Hepatocyte (in vitro differentiated cells): ENCODE data around the gene ITGB7. TPM values are rescaled to one million over a fixed set of nuclear protein-coding genes. Genes with fewer than 3 reads are reported as not detected.

Experiments
- DNase-seq: peaks from one replicate; pipeline ENCODE4 v3.0.0-alpha.2; 2016; ENCODE audit warnings: low spot score
- H2AFZ ChIP-seq: fragments of 200-600 bp; sonication (generic); 2 replicates; pipeline ENCODE4 v1.6.0; 2016; ENCODE audit warnings: antibody characterized with exemption, mild to moderate bottlenecking
- H3K27ac ChIP-seq: fragments of 200-600 bp; sonication (generic); 2 replicates; pipeline ENCODE4 v1.5.1; 2016; ENCODE audit warnings: mild to moderate bottlenecking
- H3K27me3 ChIP-seq: fragments of 200-600 bp; sonication (generic); 2 replicates; pipeline ENCODE4 v1.6.1; 2016
- H3K36me3 ChIP-seq: fragments of 200-600 bp; sonication (generic); replicated peaks from 2 replicates; pipeline ENCODE4 v1.5.1; 2016; ENCODE audit warnings: low read depth; ENCODE audit not compliant: insufficient read depth
- H3K4me1 ChIP-seq: fragments of 200-600 bp; sonication (generic); 2 replicates; pipeline ENCODE4 v1.5.1; 2016; ENCODE audit warnings: mild to moderate bottlenecking, moderate library complexity; ENCODE audit not compliant: insufficient read depth
- H3K4me2 ChIP-seq: fragments of 200-600 bp; sonication (generic); 2 replicates; pipeline ENCODE4 v1.6.0; 2016
- H3K4me3 ChIP-seq: fragments of 200-600 bp; sonication (generic); 2 replicates; pipeline ENCODE4 v1.5.1; 2016; ENCODE audit warnings: mild to moderate bottlenecking
- H3K79me2 ChIP-seq: fragments of 200-600 bp; sonication (generic); 2 replicates; pipeline ENCODE4 v1.6.0; 2017; ENCODE audit warnings: mild to moderate bottlenecking
- H3K9me2 ChIP-seq: fragments of 200-600 bp; sonication (generic); replicated peaks from 2 replicates; pipeline ENCODE4 v1.6.0; 2017; ENCODE audit warnings: mild to moderate bottlenecking; ENCODE audit not compliant: insufficient read depth
- H3K9me3 ChIP-seq: fragments of 200-600 bp; sonication (generic); 2 replicates; pipeline ENCODE4 v1.5.1; 2016; ENCODE audit warnings: low read depth, mild to moderate bottlenecking
- H4K20me1 ChIP-seq: fragments of 200-600 bp; sonication (generic); 2 replicates; pipeline ENCODE4 v1.6.0; 2016; ENCODE audit warnings: mild to moderate bottlenecking; ENCODE audit not compliant: insufficient read depth, poor library complexity, severe bottlenecking
- EZH2 ChIP-seq: fragments of 200-600 bp; sonication (generic); IDR thresholded peaks from 2 replicates; pipeline ENCODE4 v1.6.1; 2016; ENCODE audit warnings: antibody characterized with exemption, mild to moderate bottlenecking, borderline replicate concordance
- EZH2phosphoT487 ChIP-seq: fragments of 200-600 bp; sonication (generic); IDR thresholded peaks from one replicate; pipeline ENCODE4 v1.6.1; 2018; ENCODE audit warnings: antibody characterized with exemption, mild to moderate bottlenecking, low read depth, moderate library complexity; ENCODE audit not compliant: unreplicated experiment, severe bottlenecking
- WGBS: methylation state at CpG from one replicate; pipeline ENCODE4 v1.1.6; 2016; ENCODE audit warnings: low lambda C conversion rate; ENCODE audit errors: missing lambda C conversion rate; 5-methylcytosine and 5-hydroxymethylcytosine counted together
- polyA plus RNA-seq: library from polyadenylated mRNA; unstranded; fragments of >200 nt; fragmentation: Nextera tagmentation; extraction: Ambion mirVana; gene quantifications from 2 replicates; pipeline ENCODE4 v1.2.1, GENCODE V29; 2016
- total RNA-seq: library from RNA; depleted of rRNA; stranded (reverse); fragments of >200 nt; gene quantifications from 2 replicates; pipeline ENCODE4 v1.2.3, GENCODE V29; 2014
- TF ChIP-seq, protein P1 (sequence below): fragments of 200-600 bp; sonication (generic); IDR thresholded peaks from 2 replicates; pipeline ENCODE4 v1.5.1; 2016; ENCODE audit warnings: antibody characterized with exemption, mild to moderate bottlenecking; ENCODE audit not compliant: poor library complexity

Gene ITGB7
- total and polyA plus RNA-seq, 2 experiments from 2014 or later = 0.23 TPM; not detected in 1

DNA sequence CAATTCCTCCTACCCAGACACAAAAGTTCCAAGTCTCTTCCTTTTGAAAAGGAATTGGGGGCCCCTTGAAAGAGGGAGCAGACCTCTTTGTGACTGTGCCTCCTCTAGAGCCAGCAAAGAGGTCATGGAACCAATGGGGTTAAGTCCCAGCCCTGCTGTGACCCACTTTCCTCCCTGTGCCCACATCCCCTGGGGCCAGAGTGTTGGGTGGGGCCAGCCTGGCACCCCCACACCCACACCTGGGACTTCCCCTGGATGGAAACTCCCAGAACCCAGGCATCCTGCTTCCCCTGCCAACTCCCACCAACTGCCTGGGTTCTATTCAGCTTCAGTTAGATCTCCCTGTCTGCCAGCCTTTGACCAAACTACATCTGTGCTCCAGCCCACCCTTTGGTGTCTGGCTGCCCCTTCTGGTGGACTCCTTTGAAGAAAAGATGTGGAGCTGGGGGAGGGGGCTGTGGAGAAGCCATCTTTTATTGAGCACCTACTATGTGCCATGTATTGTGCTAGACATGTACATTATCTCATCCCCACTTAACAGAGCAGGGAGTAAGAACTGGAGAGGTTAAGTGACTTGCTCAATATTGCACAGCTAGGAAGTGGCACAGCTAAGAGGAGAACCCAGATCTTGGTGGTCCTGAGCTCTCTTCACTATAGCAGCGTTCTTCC is 29.5 kb upstream of the ITGB7 start:
- no peak overlapping the region for H3K4me3 ChIP-seq
- H2AFZ ChIP-seq = no peak overlapping the region
- H3K27me3 ChIP-seq = no peaks in the 10 kb centered on the region
- H3K9me2 ChIP-seq = no peaks in the 10 kb centered on the region
- TF ChIP-seq EZH2phosphoT487 (no peak), EZH2 (no peak)
- TF ChIP-seq, protein P1, sequence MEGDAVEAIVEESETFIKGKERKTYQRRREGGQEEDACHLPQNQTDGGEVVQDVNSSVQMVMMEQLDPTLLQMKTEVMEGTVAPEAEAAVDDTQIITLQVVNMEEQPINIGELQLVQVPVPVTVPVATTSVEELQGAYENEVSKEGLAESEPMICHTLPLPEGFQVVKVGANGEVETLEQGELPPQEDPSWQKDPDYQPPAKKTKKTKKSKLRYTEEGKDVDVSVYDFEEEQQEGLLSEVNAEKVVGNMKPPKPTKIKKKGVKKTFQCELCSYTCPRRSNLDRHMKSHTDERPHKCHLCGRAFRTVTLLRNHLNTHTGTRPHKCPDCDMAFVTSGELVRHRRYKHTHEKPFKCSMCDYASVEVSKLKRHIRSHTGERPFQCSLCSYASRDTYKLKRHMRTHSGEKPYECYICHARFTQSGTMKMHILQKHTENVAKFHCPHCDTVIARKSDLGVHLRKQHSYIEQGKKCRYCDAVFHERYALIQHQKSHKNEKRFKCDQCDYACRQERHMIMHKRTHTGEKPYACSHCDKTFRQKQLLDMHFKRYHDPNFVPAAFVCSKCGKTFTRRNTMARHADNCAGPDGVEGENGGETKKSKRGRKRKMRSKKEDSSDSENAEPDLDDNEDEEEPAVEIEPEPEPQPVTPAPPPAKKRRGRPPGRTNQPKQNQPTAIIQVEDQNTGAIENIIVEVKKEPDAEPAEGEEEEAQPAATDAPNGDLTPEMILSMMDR = no peak
- no peak for DNase-seq
- H3K9me3 ChIP-seq = no peaks in the 10 kb centered on the region
- WGBS = 100% methylated on average over 1 of the region's 1 CpG
- H3K27ac ChIP-seq = no peak overlapping the region
- no peaks in the 10 kb centered on the region for H3K79me2 ChIP-seq
- H3K4me1 ChIP-seq = peaks cover 26% of the 10 kb centered on the region
- H4K20me1 ChIP-seq = no peaks in the 10 kb centered on the region
- H3K4me2 ChIP-seq = no peak overlapping the region
- H3K36me3 ChIP-seq = no peaks in the 10 kb centered on the region

DNA sequence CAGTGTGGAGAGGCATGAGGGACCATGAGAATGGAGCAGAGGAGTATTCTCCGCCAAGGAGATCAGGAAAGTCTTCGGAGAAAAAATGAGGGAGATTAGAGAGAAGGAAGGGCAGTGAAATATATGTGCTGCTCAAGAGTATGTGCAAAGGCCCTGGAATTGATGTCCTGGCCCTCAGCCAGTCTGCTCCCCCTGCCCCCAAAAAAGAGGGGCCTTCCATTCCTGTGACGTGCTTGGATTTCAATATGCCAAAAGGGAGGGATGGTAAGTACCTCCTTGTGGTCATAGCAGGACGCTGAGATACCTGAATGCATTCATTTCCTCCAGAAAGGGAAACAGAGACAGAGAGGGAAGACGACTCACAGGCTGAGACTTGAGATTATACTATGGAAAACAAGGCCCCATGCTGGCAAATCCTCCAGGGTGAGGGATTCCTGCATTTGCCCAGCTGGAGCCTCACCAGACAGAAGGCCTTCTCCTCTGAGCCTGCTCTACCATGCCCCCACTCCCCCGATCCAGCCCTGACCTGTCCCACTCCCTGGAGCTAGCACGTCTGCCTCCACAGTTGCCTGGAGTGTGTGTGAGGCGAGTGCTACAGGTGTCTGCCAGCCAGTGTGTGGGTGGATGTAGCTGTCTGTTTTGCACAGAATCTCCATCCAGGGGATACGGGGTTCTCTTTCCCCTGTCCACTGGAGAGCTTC is 28.8 kb upstream of the ITGB7 start:
- Histone ChIP-seq H3K27me3 (no peaks in the 10 kb centered on the region), H3K9me2 (no peaks in the 10 kb centered on the region), H3K4me1 (peaks cover 28% of the 10 kb centered on the region), H2AFZ (no peak overlapping the region), H3K36me3 (no peaks in the 10 kb centered on the region), H3K4me3 (no peak overlapping the region), H3K4me2 (no peak overlapping the region), H3K9me3 (no peaks in the 10 kb centered on the region), H4K20me1 (no peaks in the 10 kb centered on the region), H3K27ac (no peak overlapping the region), H3K79me2 (peaks cover 5% of the 10 kb centered on the region)
- TF ChIP-seq EZH2phosphoT487 = no peak
- TF ChIP-seq, protein P1 = no peak
- no peak for TF ChIP-seq EZH2
- DNase-seq = no peak
- WGBS = 78% methylated on average over 9 of the region's 9 CpGs

DNA sequence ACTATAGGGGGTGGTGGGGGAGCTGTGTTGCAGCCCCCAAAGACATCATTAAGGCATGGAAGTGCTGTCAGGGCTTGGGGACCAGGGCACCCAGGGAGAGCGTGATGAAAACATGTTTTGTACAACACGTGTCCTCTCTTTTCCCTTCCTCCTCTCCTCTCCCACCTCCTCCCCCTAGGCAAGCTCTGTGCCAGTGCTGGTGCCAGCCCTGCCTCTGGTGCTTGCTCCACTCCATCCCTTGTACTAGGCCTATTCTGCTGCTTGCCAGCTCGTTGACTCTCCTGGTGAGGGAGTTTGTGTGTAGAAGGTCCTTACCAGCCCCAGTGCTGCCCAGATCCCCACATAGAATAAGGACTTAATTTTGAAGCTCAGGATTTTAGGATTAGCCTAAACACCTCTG is 28.1 kb upstream of the ITGB7 start:
- TF ChIP-seq, protein P1 = no peak
- TF ChIP-seq EZH2phosphoT487 (no peak), EZH2 (no peak)
- no peak overlapping the region for H3K4me2 ChIP-seq
- no peak overlapping the region for H3K4me3 ChIP-seq
- no peaks in the 10 kb centered on the region for H3K36me3 ChIP-seq
- no peaks in the 10 kb centered on the region for H4K20me1 ChIP-seq
- H3K9me3 ChIP-seq = no peaks in the 10 kb centered on the region
- H2AFZ ChIP-seq = no peak overlapping the region
- H3K9me2 ChIP-seq = no peaks in the 10 kb centered on the region
- H3K27ac ChIP-seq = peak overlapping the region; percentile 92
- no peak for DNase-seq
- H3K79me2 ChIP-seq = peaks cover 9% of the 10 kb centered on the region
- H3K4me1 ChIP-seq = peaks cover 28% of the 10 kb centered on the region
- WGBS = 72% methylated on average over 3 of the region's 3 CpGs
- H3K27me3 ChIP-seq = no peaks in the 10 kb centered on the region
